ENCODE data around the gene GIT1. TPM values are rescaled to one million over a fixed set of nuclear protein-coding genes. Genes with fewer than 3 reads are reported as not detected.

GIT1 gene
- total and polyA plus RNA-seq, 8 donors, result 15.1 to 27.6 (median 18.3) TPM

DNA sequence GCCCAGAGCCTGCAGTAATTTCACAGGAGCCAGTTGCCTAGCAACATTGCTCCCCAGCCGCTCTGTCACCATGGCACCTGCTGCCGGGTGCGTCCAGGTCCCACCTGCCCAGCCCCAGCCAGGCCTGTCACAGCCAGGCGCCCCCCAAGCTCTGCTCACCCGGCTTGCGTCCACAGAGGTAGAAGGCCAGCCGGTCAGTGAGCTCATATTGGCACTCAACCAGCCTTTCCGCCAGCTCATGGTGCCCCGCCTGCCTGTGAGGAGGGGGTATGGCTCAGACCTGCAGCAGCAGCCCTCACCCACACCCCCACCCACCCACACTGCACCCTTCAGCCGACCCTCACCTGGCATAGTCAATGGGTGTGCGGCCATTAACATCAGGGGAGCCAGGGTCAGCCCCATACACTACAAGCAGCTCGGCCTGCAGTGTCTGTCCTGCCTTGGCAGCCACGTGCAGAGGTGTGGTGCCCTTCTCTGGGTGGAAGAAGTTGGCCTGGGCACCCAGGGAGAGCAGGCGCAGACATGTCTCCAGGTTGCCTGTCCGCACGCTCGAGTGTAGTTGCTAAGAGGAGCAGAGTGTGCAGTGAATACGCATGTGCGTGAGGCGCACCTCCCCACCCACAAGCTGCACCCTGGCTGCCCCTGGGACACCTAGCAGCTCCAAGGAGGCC lies 7.7 kb downstream of the GIT1 start:
- no peaks in the 10 kb centered on the region for H3K27me3 ChIP-seq
- H3K4me1 ChIP-seq, result no peaks in the 10 kb centered on the region
- 81 to 82% methylated on average over 20 of the region's 20 CpGs for WGBS, 2 donors
- intact Hi-C loops (cut with DNase I), result no loop called here
- TF ChIP-seq, protein P1, sequence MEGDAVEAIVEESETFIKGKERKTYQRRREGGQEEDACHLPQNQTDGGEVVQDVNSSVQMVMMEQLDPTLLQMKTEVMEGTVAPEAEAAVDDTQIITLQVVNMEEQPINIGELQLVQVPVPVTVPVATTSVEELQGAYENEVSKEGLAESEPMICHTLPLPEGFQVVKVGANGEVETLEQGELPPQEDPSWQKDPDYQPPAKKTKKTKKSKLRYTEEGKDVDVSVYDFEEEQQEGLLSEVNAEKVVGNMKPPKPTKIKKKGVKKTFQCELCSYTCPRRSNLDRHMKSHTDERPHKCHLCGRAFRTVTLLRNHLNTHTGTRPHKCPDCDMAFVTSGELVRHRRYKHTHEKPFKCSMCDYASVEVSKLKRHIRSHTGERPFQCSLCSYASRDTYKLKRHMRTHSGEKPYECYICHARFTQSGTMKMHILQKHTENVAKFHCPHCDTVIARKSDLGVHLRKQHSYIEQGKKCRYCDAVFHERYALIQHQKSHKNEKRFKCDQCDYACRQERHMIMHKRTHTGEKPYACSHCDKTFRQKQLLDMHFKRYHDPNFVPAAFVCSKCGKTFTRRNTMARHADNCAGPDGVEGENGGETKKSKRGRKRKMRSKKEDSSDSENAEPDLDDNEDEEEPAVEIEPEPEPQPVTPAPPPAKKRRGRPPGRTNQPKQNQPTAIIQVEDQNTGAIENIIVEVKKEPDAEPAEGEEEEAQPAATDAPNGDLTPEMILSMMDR (IDR thresholded peaks at IDR 0.05), result no peak
- no peak overlapping the region for H3K4me3 ChIP-seq
- no peak for ATAC-seq
- no peaks in the 10 kb centered on the region for H3K9me3 ChIP-seq
- DNase-seq, result peak in 4 of 6 donors; percentile 6 to 77 (median 38)
- FAIRE-seq, result no peak
- H3K36me3 ChIP-seq, result no peaks in the 10 kb centered on the region
- H3K27ac ChIP-seq, result no peak overlapping the region

DNA sequence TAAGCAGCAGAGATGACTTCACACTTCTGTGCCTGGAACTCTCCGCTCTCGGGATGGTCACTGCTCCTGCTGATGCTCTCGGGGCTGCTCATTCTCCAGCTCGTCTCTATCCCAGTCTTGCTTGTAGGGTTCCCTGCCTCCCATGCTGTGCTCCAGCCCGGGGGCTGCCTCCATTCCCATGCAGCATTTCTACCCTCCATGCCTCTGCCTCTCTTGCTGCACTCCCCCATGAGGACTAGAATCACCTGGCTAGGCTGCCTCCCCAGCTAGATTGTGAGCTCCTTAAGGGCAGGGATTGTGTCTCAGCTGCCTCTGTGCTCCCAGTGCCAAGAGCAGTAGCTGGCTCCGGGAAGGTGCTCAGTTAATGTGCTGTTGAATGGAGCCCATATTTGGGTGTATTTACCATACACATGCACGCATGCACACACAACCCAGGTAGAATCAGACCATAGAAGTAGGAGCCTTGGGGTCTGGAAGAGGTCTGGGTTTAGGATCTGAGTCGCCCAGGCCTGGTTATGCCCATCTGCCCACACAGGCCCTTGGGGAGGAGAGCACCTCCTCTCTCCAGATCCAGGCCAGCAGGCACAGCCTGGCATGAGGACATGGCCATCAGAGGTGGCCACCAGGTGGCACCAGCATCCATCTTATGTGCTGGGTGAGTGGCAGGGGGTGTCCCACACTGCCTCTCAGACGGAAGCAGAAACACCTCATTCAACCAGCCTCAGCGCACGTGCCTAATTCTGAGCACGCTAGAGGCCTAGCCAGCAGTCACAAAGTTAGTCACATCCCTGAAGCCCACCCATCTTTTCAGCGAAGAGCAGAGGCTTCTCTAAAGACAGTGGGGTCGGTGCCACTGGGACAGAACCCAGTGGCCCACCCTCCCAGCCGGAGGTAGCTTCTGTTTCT lies 9.3 kb downstream of the GIT1 start:
- peak; percentile 91 to 97 (median 93) for ATAC-seq
- WGBS, 2 donors, result 54 to 55% methylated on average over 15 of the region's 15 CpGs
- H3K27ac ChIP-seq, result no peak overlapping the region

DNA sequence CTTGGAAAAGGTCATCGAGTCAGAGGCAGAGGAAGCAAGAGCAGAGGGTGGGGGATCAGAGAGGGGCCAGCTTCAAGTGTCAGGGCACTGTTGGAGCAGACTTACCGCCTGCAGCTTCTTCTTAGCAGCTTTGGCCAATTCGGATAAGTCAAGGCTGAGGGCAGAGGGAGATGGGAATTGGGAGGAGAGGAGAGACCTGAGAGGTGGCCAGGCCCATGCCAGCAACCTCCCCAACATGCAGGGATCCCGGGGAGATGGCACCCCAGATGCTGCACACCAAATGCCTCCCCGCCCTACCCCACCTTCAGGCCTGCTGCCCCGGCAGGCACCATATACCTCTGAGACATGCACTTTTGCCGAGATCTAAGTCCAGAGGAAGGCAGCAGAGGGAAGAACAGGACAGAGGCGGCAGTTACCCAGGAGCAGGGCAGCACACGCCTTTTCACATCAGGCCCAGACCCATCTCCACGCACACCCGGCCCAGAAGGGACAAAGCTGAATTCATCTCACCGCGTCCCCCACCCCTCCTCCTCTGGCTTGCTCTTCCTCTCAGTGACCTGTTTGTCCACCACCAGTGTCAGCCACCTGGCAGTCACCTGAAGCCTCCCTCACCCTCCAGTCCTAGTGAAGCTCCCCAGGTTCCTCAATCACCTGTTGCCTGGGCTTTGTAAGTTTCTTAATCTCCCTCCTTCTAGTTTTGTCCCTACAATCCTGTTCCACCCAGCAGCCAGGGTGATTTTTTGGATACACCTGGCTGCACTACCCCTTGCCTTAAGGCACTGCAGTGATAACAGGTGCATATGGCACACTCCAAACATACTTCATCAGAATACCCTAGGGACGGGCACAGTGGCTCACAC lies 10.6 kb downstream of the GIT1 start:
- H3K27me3 ChIP-seq, result no peaks in the 10 kb centered on the region
- DNase-seq (peak in 1 of 6 donors; percentile 37), FAIRE-seq (no peak), ATAC-seq (no peak)
- H3K36me3 ChIP-seq, result no peaks in the 10 kb centered on the region
- no peak overlapping the region for H3K4me3 ChIP-seq
- H3K9me3 ChIP-seq, result no peaks in the 10 kb centered on the region
- H3K4me1 ChIP-seq, result peaks cover 0 to 5% (median 0%) of the 10 kb centered on the region in 3 donors
- no peak overlapping the region for H3K27ac ChIP-seq
- 91 to 98% methylated on average over 14 of the region's 14 CpGs for WGBS, 2 donors
- TF ChIP-seq, protein P1 (IDR thresholded peaks at IDR 0.05), result no peak
- intact Hi-C loops (cut with DNase I), result no loop called here

More for the DNA sequence above, 9.3 kb downstream of the GIT1 start:
- intact Hi-C loops (cut with DNase I), result no loop called here
- DNase-seq (peak; percentile 75 to 93 (median 88)), FAIRE-seq (no peak)
- H3K4me1 ChIP-seq, result no peaks in the 10 kb centered on the region
- TF ChIP-seq, protein P1 (IDR thresholded peaks at IDR 0.05), result peak; percentile 80 to 92 (median 88)
- H3K9me3 ChIP-seq, result no peaks in the 10 kb centered on the region
- H3K4me3 ChIP-seq, result no peak overlapping the region
- no peaks in the 10 kb centered on the region for H3K36me3 ChIP-seq
- no peaks in the 10 kb centered on the region for H3K27me3 ChIP-seq

DNA sequence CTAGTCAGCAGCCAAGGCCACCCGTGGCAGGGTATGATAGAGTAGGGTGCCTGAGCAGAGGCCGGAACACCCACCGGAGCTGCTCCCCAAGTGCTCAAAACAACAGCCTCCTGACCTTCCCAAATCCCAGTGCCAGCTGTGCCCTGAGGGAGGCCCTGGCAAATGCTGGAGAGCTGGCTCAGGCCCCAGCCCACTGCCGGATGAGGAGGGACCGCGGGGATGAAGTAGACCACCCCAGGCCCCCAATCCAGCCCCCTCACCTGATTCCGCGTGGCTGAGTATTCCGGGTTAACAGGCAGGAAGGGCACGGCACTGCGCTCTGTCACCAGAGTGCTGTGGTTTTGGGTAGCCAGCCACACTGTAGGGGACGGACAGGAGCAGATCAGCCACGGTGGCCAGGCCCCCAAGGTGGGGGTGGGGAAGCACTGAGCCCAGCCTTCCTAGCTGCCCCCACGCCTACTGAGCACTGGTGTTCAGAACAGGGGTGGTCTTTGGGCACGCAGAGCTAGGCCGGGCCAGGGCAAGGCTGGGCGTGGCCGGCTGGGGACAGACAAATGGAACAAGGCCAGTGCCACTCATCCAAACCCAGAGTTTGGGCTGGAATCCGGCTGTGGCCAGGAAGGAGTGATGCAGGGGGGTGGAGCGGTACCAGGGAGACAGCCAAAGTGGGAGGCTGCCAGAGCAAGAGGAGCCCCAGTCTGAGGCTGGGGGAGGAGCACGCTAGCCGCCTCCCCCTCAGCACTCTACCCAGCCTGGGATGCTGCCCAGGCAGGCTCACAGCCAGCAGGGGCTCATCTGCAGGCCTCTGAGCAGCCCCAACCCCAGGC lies 11.8 kb downstream of the GIT1 start:
- no peaks in the 10 kb centered on the region for H3K9me3 ChIP-seq
- no peaks in the 10 kb centered on the region for H3K27me3 ChIP-seq
- no peak for ATAC-seq
- peaks cover 0 to 5% (median 0%) of the 10 kb centered on the region in 3 donors for H3K4me1 ChIP-seq
- H3K27ac ChIP-seq, result no peak overlapping the region
- TF ChIP-seq, protein P1 (IDR thresholded peaks at IDR 0.05), result no peak
- no peak overlapping the region for H3K4me3 ChIP-seq
- FAIRE-seq, result no peak
- DNase-seq, result peak in 3 of 6 donors; percentile 3 to 69 (median 14)
- H3K36me3 ChIP-seq, result no peaks in the 10 kb centered on the region
- WGBS, 2 donors, result 81 to 84% methylated on average over 20 to 22 of the region's 22 CpGs
- intact Hi-C loops (cut with DNase I), result no loop called here
